HG03558 (cell line): ENCODE measurements around the gene MAPK8.

Experiments used
- ATAC-seq: cut with Tn5 transposase; IDR thresholded peaks from one replicate; pipeline ENCODE4 v1.9.1; 2021; ENCODE audit warnings: moderate number of reproducible peaks; ENCODE audit not compliant: unreplicated experiment; ENCODE audit errors: extremely low read depth

MAPK8 gene

DNA sequence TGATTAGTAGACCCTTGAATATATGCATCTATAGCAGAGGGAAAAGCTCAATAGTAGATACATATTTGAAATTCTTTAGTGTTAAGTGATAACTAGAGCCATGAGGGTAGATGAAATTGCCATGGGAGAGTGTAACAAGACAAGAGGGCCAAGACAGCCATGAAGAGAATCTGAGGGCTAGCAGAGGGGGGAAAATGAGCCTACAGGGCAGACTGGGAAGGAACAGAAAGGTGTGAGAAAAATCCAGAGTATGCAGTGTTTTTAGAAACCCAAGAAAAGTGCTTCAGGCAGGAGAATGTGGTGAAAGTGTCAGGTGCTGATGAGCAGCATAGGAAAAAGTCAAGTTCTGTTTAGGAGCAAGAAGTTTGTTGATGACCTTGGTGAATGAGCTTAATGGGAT lies 63.0 kb downstream of the MAPK8 start:
- no peak for ATAC-seq

DNA sequence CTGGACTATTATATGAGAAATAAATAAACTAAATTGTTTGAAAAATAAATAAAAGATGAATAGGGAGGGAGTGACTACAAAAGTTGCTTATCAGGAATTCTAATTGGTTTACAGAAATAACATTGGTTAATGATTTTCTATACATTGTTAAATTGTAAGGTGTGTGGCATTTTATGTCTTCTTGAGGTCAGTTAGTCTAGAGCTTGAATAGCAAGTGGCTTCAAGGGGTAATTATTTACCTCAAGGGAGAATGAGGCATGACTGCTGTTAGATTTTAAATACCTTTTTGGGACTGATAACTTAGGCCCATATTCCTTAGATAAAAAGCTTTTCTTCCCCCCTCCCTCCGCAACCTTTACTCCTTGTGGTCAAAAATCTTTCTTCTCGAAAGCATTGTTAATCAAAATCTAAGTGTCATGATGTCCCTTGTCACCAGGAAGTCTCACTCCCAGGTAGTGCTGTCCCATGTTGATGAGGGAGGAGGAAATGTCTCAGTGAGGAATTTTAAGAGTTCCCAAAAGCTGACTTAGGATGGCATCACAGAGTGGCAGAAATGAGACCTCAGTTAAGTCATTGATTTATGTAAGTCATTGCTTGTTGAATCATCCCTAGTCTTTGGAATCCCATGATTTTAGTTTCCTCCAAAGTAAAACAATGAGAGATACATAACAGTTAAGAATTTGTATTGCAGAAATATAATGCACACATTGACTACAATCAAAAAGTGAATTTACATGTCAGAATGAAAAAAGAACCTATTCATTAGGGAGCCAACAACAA lies 71.5 kb downstream of the MAPK8 start:
- ATAC-seq = no peak

DNA sequence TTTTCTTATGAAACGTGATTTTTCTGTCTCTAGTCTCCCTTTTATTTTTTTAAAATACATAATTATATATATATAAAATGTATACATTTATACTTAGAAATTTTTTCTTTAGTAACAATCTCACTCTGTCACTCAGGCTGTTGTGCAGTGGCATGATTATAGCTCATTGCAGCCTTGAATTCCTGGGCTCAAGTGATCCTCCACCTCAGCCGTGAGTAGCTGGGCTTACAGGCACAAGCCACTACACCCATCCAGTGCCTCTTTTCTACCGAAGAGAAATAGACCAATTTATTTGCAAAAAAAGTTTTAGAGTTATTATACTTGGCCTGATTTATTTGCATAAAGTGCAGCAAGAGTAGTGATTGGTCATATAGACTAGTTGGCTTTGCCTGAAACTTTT lies 72.2 kb downstream of the MAPK8 start:
- ATAC-seq = no peak

DNA sequence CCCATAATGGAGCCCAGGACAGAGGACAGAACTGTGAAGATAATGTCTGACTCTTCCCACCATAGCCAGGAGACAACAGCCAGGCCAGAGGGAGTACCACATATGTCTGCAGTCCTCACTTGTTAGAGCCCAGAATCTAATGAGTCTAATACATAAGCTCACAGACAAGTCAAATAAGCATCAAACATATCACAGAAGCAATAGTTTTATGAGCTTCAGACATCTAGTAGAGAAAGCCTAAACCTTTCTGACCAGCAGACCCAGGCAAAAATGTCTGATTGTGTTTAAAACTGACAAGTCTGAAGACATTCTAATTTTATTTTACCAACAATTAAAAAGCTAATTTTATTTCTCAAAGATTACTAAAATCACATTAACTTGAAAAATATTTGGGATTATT lies 75.5 kb downstream of the MAPK8 start:
- no peak for ATAC-seq

DNA sequence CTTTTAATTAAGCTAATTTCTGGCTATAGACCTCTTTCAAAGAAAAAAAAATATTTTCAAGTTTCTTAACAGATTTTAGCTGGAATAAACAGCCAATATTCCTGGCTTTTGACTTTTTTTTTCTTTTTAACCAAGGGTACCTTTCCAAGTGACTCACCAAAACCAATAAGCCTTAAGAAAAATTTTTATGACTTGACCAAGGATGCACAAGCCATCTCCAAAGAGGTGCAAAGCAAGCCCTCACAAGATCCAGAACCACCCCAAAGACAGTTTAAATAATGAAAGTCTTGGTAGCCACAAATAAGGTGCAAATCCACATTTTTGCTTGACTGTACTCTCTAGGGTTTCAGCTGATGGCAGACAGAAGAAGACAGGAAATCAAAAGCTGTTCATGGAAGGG lies 76.5 kb downstream of the MAPK8 start:
- no peak for ATAC-seq

DNA sequence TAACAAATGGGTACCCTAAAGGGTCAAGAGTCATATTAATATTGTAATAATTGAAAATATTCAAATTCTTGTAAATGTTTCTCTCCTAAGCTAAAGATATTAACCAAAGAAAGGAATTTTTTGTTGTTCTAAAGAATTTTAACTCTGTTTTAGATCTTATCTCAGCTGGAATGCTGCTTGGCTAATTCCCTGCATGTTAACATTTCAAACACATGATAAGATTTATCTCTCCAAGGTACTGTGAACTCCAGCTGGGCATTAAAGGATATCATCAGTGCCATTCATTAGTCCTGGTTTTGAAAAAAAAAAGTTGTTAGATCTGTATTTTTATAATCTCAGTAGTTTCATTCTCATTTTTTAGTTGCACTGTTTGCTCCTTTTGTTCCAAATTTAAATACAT lies 76.9 kb downstream of the MAPK8 start:
- ATAC-seq = no peak

DNA sequence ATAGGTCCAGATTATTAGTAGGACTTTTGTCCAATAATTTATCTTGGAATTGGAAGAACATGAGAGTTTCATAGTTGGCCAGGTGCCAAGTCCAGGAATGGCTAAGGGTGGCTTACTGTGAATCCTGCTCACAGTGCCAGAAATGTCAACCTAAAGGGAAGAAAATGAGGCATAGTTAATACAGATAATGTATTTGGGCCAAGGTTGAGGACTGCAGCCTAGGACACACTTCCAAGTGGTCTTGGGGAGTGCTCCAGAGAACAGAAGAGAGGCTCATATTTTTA lies 78.2 kb downstream of the MAPK8 start:
- no peak for ATAC-seq

DNA sequence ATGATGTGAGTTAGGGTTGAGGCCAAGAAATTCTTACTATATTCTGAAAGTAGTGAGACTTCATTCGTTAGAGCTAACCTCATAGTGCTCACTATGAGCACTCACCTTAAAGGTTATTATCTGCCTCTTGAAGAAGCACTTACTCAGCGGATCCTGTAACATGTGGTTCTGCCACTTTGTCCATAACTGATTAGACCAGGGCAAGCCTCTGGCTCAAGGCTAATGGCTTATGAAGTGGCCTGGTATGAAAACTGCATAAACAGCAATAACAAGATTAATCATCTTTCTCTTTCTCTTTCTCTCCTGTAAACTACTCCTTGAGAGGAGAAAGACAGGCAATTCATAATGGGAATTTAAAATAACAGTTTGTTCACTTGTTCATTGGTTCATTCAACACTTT lies 82.8 kb downstream of the MAPK8 start:
- no peak for ATAC-seq

DNA sequence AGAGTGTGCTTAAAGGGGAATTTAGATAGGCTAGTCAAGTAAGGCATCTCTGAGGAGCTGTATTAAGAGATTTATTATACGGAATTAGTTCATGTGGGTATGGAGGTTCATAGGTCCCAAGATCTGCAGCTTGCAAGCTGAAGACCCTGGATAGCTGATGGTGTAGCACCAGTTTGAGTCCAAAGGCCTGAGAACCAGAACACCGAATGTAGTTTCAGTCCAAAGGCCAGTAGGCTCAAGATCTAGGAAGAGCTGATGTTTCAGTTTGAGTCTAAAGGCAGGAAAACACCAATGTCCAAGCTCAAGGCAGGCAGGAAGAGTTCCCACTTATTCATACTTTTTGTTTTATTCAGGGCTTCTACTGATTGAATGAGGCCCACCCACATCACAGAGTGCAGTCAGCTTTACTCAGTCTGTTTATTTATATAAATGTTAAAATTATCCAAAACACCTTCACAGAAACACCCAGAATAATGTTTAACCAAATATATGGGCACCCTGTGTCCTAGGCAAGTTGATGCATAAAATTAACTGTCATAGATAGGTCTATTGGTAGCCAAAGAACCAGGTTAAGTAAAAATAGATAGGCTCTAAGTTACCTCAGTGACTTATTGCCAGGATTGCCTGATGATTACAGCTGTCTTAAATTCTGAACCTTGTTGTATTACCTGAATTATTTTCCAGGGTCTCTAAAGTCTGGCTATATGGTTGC lies 83.5 kb downstream of the MAPK8 start:
- no peak for ATAC-seq

DNA sequence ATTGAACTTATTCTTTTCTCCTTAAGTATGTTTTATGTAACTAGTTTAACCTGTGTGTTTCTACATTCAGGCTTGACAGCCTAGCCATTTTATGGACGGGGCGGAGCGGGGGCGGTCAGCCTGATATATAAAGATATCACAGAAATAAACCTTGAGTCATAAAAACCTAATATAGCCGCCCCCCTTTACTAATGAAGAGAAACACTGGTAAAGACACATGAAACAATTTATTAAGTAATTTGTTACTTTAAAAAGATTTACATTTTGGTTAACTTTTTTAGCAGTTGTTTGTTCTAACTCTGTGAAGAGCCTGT lies 84.0 kb downstream of the MAPK8 start:
- ATAC-seq = no peak

DNA sequence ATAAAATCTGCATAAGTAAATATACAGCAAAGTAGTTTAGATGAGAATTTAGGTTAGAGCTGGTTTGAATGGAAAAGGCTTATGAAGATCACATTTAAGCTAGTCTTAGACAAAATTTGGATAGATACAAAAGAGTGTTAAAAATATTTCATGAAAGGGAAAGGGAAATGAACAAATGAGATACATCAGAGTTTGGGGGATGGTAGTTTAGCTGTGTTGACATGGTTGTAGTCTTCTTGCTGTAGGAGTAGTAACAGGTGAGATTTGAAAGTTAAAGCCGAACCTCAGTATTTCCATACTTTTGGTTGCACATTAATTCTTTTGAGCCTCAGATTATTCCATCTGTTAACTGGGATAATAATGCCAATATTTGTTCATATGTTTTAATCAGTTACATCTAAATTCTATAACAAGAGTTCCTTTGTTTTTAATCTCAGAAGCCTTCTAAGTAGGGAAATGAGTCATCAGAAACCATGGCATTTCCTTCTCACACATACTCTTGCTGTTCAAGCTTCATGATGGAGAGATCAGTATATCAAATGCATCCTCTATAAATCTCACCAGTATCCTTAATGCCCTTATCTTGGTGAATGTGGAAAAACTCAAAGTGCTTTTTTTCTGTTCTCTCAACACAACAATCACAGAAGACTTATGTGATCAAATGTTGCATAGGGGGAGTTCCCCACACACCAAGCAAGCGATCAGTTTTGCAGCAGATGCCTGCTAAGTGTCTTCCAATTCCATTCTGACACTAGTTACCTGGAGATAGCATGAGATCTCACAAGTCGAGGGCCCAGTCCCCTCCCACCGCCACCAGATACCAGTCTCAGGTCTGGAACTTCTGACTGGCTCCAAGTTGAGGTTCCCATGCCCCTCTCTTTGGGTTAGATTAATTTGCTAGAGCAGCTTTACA lies 84.7 kb downstream of the MAPK8 start:
- peak; percentile 51 for ATAC-seq

DNA sequence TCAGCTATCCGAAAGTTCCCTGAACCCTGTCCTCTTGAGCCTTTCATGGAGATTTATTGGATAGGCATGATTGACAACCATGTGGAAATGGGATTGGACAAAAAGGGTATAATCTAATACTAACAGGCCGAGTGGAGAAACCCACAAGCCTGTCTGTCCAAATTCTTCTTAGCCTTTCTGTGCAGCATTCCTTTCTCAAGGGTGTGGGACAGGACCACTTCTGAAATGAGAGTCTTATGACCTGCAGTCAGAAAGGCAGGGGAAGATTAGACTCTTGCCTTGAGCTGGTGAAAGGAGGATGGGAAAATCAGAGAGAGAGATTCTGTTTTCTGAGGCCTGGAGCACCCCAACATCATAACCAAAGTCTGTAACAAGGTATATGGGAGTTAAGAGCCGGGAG lies 85.5 kb downstream of the MAPK8 start:
- ATAC-seq = no peak

DNA sequence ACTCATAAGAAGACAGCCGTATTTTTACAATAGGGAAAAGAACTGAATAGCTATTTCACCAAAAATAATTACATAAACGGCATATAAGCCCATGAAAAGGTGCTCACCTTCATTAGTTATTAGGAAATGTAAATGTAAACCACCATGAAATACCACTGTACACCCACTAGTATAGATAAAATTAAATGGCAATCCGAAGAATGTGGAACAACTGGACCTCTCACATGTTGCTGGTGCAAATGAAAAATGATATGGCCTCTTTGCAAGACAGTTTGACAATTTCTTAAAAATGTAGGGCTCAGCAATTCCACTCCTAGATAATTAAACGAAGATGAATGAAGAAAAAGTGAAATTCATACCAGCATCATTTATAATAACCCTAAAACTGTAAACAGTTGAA lies 91.8 kb downstream of the MAPK8 start:
- no peak for ATAC-seq

DNA sequence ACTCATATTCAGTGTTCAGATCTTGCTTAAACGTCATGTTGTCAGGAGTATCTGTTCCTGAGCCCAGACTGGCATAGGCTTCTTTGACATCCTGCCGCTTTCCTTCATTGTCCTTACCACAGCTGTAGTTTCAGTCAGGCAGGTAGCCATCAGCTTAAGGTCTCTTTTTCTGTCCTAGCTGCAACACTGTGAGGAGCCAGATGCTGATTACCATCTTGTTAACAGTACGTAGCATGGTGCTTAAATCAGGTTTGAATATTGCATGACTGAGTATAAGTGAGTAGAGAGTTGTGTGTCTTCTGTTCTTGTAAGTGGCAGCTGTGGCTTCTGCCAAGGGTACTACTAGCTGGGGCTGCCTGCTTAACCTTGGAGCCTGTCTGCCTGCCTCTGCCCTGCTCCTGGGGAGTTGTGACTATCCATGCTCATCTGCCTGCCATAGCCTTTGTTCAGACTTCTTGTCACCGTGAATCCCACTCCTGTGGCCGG lies 92.6 kb downstream of the MAPK8 start:
- no peak for ATAC-seq

DNA sequence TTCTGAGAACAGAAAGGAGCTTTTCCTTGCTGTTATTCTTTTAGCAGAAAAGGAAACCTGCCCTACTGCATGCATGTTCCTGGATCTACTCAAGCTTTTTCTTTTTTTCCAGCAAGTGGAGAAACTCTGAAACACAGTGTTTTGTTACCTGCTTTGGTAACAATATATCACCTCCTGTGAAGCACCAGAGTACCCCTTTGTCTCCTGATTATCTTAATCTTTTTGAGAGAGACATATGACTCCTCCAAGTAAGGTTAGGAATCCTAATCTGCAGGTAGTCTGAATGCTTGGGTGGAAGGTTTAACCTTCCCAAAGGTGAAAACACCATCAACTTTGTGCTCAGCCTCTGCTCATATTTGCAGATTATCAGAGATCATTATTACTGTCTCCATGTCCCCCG lies 93.1 kb downstream of the MAPK8 start:
- no peak for ATAC-seq

DNA sequence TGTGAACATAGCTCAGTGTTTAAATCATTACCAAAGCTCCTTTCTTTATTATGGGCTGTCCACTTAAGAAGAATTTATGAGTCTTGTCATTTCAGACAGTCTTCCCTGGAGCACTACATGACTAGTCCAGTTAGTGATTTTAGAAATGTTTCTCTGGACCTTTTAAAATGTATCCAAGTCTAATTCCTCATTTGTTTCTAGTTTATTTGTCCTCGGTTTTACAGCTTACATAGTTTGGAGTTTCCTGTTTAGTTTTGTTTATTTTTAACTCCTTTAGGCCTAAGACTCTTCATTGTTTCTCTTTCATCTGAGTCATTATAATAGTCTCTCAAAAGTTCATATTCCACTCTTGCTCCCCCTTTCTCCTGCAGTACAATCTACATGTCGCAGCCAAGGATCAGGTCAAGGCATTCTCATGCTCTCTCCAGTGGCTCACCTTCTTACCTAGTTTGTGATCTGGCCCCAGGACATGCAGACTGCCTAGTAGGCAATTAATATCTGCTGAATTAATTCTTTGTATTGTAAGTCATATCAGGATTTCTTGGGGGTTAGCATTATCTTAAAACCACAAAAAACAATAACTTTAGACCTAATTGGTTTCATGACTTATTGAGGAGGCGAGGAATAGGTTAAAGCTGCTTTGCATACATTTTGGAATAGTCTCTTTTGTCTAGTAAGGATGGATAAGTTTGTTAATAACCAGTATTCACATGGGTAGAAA lies 93.8 kb downstream of the MAPK8 start:
- ATAC-seq = no peak

DNA sequence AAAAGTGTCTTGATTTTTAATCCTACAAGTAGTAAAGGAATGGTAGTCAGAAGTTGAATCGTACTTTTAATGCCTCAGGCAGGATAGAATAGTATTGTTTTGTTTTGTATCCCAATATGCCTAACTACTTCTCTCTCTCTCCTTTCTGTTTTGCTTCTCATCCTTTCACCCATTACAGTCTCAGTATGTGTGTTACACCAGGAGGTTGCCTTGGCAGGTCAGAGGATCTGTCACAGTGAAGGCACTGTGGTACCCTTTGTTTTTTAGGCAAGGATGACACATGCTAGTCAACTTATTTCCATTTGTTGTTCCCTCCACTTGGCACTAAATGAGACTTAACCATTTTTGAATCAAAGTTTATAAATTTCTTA lies 94.4 kb downstream of the MAPK8 start:
- no peak for ATAC-seq

DNA sequence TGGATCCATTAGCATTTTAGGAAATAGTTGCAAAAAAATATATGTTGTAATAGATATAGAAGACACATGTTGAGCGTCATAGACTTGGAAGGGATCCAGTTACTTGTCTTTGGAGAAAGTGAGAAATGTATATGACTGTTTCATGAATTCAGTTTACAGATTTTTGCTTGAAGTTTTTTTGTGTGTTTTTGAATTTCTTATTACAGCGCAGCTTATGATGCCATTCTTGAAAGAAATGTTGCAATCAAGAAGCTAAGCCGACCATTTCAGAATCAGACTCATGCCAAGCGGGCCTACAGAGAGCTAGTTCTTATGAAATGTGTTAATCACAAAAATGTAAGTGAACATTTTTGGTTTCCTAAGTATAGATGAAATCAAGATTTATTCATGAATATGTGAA lies 98.2 kb downstream of the MAPK8 start:
- no peak for ATAC-seq

DNA sequence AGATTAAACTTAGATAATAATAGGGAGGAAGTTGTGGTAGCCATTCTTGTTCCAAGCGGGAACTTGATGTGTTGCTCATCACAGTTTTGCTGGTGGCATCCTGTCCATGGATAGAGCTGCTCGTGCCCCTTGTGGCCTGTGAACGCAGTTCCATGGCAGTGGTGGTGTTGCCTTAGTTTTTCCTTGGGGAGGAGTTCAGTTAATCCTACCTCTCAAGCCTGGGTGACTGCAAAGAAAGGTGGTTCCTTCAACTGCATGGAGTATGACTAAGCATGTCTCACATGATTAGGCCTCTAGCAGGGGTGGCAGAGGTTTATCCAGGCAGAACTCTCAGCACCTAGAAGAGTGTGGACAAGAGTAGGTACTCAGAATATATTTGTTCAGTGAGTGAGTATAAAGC lies 99.7 kb downstream of the MAPK8 start:
- no peak for ATAC-seq

DNA sequence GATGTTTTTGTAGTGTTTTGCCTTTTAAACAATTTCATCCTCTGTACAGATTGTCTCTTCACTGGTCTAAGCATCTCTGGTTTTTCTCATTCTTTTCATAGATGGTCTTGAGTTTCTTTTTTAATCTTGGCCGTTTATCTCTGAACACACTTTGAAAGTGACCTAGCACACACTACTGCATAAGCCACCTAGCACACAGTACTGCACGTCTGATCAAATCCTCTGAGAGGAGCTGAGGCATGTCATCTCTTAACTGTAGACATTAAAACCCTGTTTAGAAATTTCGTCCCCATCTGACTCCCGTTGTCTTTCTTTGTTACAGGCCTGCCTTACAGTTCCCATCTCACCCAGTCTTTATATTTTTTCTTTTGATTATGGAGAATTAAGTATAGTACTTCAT lies 100.2 kb downstream of the MAPK8 start:
- no peak for ATAC-seq

DNA sequence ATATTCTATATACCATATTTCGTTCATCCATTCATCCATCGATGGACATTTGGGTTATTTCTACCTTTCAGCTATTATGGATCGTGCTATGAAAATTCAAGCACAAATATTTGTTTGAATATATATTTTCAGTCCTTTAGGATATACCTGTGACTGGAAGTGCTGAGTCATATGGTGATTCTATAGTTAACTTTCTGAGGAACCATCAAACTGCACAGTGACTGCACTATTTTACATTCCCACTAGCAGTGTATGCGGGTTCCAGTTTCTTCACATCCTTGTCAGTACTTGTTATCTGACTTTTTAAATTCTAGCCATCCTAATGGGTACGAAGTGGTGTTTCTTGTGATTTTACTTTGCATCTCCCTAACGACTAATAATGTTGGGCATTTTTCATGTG lies 104.0 kb downstream of the MAPK8 start:
- no peak for ATAC-seq
